ENCODE measurements around the gene UBE2E2. TPM values are rescaled to one million over a fixed set of nuclear protein-coding genes. Genes with fewer than 3 reads are reported as not detected.

Gene UBE2E2
- total and polyA plus RNA-seq, 2 donors (not counting 1 experiment from before 2014, with no cell fraction given) = 16.0 to 45.0 TPM

GRCh38 chr3:23325466-23326065 is 122.4 kb downstream of the UBE2E2 start:
- H3K79me2 ChIP-seq (ENCODE audit: control insufficient read depth, insufficient read depth, low read length) = peaks cover 69% of the 10 kb centered on the region
- Mint-ChIP-seq H3K4me3 (peak overlapping the region; percentile 60), H3K9me3 (ENCODE audit: insufficient read depth) (no peaks in the 10 kb centered on the region), H3K27ac (peak overlapping the region; percentile 20), H3K4me1 (peaks cover 51% of the 10 kb centered on the region), H3K27me3 (no peaks in the 10 kb centered on the region)
- H3K9ac ChIP-seq (ENCODE audit: low read length) = no peak overlapping the region
- no peak overlapping the region for H2AFZ ChIP-seq (ENCODE audit: insufficient read depth, low read depth, low read length, poor library complexity, severe bottlenecking)
- ChIA-PET CTCF (no interaction called here), POLR2A (interaction anchor here (0.6 kb wide), 1 partner anchor 57 kb away, joined by 8 read pairs; no protein-coding TSS in a partner anchor)
- H3K27me3 ChIP-seq (replicated peaks in 1 of 4; ENCODE audit: control extremely low read depth in 1 of 4, control insufficient read depth in 3 of 4, insufficient read depth in 4 of 4, low read length in 3 of 4) = no peaks in the 10 kb centered on the region
- no CpG with 5 or more reads among the region's 4 CpGs for WGBS (ENCODE audit: insufficient coverage)
- H3K4me3 ChIP-seq (ENCODE audit: control extremely low read depth in 1 of 5, extremely low read depth in 1 of 5, insufficient read depth in 1 of 5, low read depth in 2 of 5, low read length in 4 of 5) = no peak overlapping the region
- ATAC-seq (ENCODE audit: low read depth) (no peak), DNase-seq (no peak)
- intact Hi-C loops (cut with micrococcal nuclease) = loop anchor here (2.0 kb wide), 1 partner anchor 15 kb away; no protein-coding TSS in a partner anchor
- H3K9me3 ChIP-seq (ENCODE audit: control extremely low read depth in 1 of 3, control insufficient read depth in 2 of 3, insufficient read depth in 1 of 3, low read length in 2 of 3) = peaks cover 0 to 5% (median 0%) of the 10 kb centered on the region in 3 donors
- peaks cover 7 to 26% of the 10 kb centered on the region in 2 donors for H3K4me1 ChIP-seq (ENCODE audit: control insufficient read depth in 2 of 2, insufficient read depth in 2 of 2, low read length in 2 of 2)
- H3K27ac ChIP-seq (ENCODE audit: low read length in 2 of 2) = peak overlapping the region in 1 of 2 donors; percentile 27
- H3K36me3 ChIP-seq (replicated peaks in 1 of 2; ENCODE audit: control extremely low read depth in 1 of 2, control insufficient read depth in 1 of 2, extremely low read depth in 1 of 2, insufficient read depth in 2 of 2, low read length in 1 of 2) = no peaks in the 10 kb centered on the region
- peak overlapping the region; percentile 52 for H3K4me2 ChIP-seq (replicated peaks; ENCODE audit: low read depth, low read length, poor library complexity, severe bottlenecking)
- H4K20me1 ChIP-seq (ENCODE audit: control insufficient read depth, insufficient read depth, low read length, poor library complexity, severe bottlenecking) = peaks cover 6% of the 10 kb centered on the region
- TF ChIP-seq, protein P1, sequence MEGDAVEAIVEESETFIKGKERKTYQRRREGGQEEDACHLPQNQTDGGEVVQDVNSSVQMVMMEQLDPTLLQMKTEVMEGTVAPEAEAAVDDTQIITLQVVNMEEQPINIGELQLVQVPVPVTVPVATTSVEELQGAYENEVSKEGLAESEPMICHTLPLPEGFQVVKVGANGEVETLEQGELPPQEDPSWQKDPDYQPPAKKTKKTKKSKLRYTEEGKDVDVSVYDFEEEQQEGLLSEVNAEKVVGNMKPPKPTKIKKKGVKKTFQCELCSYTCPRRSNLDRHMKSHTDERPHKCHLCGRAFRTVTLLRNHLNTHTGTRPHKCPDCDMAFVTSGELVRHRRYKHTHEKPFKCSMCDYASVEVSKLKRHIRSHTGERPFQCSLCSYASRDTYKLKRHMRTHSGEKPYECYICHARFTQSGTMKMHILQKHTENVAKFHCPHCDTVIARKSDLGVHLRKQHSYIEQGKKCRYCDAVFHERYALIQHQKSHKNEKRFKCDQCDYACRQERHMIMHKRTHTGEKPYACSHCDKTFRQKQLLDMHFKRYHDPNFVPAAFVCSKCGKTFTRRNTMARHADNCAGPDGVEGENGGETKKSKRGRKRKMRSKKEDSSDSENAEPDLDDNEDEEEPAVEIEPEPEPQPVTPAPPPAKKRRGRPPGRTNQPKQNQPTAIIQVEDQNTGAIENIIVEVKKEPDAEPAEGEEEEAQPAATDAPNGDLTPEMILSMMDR (IDR thresholded peaks at IDR 0.05) = no peak
- TF ChIP-seq EZH2 (IDR thresholded peaks at IDR 0.05; ENCODE audit: borderline replicate concordance, insufficient read depth, low read depth, low read length, poor library complexity, severe bottlenecking) = no peak

- CTCF ChIA-PET = no interaction called here
- Histone ChIP-seq H3K27me3 (replicated peaks in 1 of 4; ENCODE audit: control extremely low read depth in 1 of 4, control insufficient read depth in 3 of 4, insufficient read depth in 4 of 4, low read length in 3 of 4) (no peaks in the 10 kb centered on the region), H4K20me1 (ENCODE audit: control insufficient read depth, insufficient read depth, low read length, poor library complexity, severe bottlenecking) (peaks cover 6% of the 10 kb centered on the region), H3K36me3 (replicated peaks in 1 of 2; ENCODE audit: control extremely low read depth in 1 of 2, control insufficient read depth in 1 of 2, extremely low read depth in 1 of 2, insufficient read depth in 2 of 2, low read length in 1 of 2) (no peaks in the 10 kb centered on the region), H3K79me2 (ENCODE audit: control insufficient read depth, insufficient read depth, low read length) (peaks cover 88% of the 10 kb centered on the region), H3K4me3 (ENCODE audit: control extremely low read depth in 1 of 5, extremely low read depth in 1 of 5, insufficient read depth in 1 of 5, low read depth in 2 of 5, low read length in 4 of 5) (no peak overlapping the region), H3K9ac (ENCODE audit: low read length) (no peak overlapping the region), H2AFZ (ENCODE audit: insufficient read depth, low read depth, low read length, poor library complexity, severe bottlenecking) (no peak overlapping the region), H3K9me3 (ENCODE audit: control extremely low read depth in 1 of 3, control insufficient read depth in 2 of 3, insufficient read depth in 1 of 3, low read length in 2 of 3) (peaks cover 0 to 5% (median 0%) of the 10 kb centered on the region in 3 donors), H3K4me1 (ENCODE audit: control insufficient read depth in 2 of 2, insufficient read depth in 2 of 2, low read length in 2 of 2) (peaks cover 3 to 13% of the 10 kb centered on the region in 2 donors), H3K4me2 (replicated peaks; ENCODE audit: low read depth, low read length, poor library complexity, severe bottlenecking) (no peak overlapping the region), H3K27ac (ENCODE audit: low read length in 2 of 2) (no peak overlapping the region)
- Mint-ChIP-seq H3K9me3 (ENCODE audit: insufficient read depth) (no peaks in the 10 kb centered on the region), H3K4me3 (no peak overlapping the region), H3K27ac (no peak overlapping the region), H3K27me3 (no peaks in the 10 kb centered on the region), H3K4me1 (peaks cover 34% of the 10 kb centered on the region)
- ATAC-seq (ENCODE audit: low read depth) (no peak), DNase-seq (no peak)
- intact Hi-C loops (cut with micrococcal nuclease) = no loop called here
- POLR2A ChIA-PET = no interaction called here
- WGBS (ENCODE audit: insufficient coverage) = 100% methylated on average over 2 of the region's 6 CpGs
- TF ChIP-seq, protein P1 (IDR thresholded peaks at IDR 0.05) = no peak
- no peak for TF ChIP-seq EZH2 (IDR thresholded peaks at IDR 0.05; ENCODE audit: borderline replicate concordance, insufficient read depth, low read depth, low read length, poor library complexity, severe bottlenecking)
Measured at GRCh38 chr3:23329471-23330105, 126.5 kb downstream of the UBE2E2 start.

Measured in B cell (primary cell).